Right renal pelvis (tissue), 4 donors: Measurements from ENCODE around the gene PLA1A. TPM values are rescaled to one million over a fixed set of nuclear protein-coding genes. Genes with fewer than 3 reads are reported as not detected.

Experiments used
- DNase-seq, 4 donors: peaks; one replicate each; pipeline ENCODE4 v3.0.0-alpha.2; 2013; ENCODE audit warnings: low read depth in 4 of 4, low spot score in 3 of 4, missing footprints in 1 of 4
- polyA plus RNA-seq, 4 donors: library from polyadenylated mRNA; unstranded; fragments of 120-200 nt; gene quantifications; one replicate each; pipeline ENCODE4 v1.2.1, GENCODE V29; 2013; ENCODE audit not compliant: insufficient read length in 4 of 4

The PLA1A gene
- polyA plus RNA-seq, 4 donors: 6.3 to 8.2 (median 7.7) TPM

DNA sequence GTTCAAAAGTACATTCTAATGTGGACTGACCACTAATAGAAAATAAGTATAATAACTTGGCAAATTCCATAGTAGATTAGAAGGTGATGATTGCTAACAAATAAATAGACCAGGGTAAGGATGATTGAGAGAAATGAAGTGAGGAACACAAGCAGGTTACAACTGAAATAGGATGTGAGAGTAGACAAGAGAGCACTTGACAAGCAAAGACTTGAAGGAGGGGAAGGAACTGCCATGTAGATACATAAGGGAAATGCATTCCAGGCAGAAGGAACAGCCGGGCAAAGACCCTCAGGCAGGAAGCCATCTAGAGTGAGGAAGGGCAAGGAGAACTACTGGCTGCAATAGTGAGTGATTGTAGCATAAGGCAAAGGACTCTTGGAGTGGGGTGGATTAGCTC lies 5.0 kb downstream of the PLA1A start:
- no peak for DNase-seq

DNA sequence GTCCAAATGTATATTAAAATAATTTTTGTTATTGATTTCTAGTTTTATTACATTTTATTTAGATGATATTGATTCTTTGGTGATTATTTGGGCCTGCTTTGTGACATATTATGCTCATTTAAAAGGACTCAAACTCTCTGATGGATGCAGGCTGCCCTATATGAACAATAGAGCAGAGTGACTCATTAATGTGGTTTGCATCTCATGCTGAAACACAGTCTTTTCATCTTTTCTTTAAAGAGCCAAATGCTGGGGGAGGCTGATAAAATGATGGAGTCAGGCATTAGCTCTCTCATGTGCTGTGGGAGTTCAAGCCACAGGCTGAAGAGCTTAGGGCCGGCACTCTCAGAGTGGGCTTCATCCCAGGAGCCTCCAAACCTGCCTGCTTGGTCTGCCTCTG lies 7.2 kb downstream of the PLA1A start:
- no peak for DNase-seq

DNA sequence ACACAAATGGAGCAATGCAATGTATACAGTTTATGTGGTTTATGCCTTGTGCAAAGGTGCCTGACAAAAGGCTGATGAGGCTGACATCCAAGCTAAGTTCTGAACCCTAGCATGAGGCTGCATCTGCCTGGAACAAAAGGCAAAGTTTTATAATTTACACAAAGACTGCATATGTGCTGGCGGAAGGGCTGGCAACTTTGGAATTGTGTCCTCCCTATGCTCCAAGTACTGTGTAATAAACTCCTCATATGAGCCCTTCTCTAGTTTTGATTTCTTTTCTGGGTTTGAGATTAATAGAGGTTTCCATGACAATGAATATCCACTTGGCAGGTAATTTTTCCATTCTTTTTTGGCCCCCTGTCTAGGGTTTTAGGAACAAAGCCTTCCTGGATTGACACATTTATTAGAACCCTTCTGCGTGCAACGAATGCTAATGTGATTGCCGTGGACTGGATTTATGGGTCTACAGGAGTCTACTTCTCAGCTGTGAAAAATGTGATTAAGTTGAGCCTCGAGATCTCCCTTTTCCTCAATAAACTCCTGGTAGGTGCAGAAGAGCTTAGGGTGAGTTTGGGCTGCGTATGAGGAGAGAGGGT lies 10.8 kb downstream of the PLA1A start:
- DNase-seq: no peak

DNA sequence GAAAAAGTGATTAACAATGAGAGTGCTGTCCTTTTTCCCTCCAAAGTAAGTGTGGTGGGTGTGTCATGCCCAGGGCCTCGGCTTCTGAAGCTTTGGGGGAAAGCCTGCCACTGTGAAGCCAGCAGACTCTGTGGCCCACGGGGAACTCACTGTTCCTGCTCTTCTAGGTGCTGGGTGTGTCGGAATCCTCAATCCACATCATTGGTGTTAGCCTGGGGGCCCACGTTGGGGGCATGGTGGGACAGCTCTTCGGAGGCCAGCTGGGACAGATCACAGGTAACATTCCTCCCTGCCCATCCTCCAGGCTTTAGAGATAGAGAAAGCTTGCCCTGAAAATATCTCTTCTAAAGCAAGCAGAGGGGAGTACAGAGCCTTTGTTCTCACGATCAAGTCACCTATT lies 11.6 kb downstream of the PLA1A start:
- no peak for DNase-seq

DNA sequence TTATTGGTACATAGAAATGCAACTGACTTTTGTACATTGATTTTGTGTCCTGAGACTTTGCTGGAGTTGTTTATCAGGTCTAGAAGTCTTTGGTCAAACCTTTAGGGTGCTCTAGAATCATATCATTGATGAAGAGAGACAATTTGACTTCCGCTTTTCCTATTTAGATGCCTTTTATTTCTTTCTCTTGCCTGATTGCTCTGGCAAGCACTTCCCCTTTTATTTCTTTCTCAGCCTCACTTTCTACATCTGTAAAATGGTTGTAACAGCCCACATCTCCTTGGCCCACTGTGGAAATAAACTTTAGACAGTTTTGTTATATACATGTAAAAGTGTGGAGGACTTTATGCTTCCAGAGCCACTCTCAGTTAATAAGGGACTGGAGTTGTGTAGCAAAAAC lies 14.0 kb downstream of the PLA1A start:
- DNase-seq: no peak

DNA sequence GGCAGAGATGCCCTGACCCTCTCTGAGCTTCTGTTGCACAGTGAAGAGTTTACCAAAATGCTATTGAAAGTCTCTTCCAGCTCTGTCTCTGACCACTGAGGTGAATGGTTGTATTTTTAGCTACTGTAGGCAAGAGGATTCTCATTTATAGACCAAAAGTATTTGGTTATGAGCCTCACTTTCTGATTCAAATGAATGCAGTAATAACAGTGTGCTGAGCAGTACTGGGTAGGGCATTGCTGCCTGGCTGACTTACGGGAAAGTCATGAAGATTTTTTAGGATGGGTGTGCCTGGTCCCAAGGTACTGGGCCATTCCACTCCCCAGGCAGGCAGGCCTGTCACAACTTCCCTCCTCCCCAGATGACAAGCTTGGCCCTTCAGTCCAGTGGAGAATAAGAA lies 15.5 kb downstream of the PLA1A start:
- no peak for DNase-seq

DNA sequence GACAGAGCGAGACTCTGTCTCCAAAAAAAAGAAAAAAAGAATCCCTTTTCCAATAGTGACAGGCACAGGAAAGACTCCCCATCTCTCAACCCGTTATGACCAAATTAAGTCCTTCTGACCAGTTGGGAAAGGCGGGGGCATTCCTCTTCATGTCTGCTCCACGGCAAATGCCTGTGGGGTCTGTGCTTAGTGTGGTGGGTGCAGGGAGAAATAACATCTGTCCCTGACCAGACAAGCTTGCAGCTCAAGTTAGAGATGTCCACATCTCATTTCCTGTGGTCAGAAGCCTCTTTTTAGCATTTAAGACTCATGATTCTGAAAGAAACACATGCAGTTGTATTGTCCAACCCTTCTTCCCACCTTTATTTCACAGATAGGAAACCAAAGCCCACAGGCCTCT lies 16.2 kb downstream of the PLA1A start:
- DNase-seq: no peak

DNA sequence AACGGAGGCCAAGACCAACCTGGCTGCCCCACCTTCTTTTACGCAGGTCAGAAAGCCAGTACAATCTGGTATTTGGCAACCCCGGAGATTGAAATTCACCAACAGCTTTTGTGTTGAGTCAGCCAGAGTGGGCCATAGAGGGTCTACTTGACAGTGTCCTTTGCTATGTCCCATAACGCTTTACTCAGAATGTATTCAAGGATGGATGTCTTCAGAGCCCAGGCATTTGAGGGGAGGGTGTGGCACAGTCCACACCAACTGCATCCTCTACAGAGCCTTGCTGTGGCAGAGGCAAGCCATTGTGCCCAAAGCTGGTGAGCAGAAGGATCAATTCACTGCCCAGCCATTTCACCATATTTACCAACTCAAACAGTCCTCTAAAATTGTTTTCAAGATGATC lies 18.4 kb downstream of the PLA1A start:
- DNase-seq: no peak

DNA sequence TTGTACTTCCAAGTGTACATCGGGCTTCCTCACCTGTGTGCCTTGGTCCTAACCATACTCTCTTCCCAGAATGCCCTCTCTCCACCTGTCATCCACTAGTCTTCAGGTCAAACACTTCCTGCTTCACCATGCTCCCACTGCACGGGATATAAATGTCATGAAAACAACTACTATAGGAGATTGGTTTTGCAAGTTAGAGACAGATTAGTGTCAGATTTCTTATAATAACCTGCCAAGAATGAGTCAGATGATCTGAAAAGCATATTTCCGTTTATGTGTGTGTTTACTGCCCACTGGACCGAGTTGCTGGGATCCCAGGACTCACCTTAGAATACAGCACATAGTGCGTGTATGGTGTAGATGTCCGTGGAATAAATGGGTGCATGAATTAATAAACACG lies 21.4 kb downstream of the PLA1A start:
- DNase-seq: no peak

DNA sequence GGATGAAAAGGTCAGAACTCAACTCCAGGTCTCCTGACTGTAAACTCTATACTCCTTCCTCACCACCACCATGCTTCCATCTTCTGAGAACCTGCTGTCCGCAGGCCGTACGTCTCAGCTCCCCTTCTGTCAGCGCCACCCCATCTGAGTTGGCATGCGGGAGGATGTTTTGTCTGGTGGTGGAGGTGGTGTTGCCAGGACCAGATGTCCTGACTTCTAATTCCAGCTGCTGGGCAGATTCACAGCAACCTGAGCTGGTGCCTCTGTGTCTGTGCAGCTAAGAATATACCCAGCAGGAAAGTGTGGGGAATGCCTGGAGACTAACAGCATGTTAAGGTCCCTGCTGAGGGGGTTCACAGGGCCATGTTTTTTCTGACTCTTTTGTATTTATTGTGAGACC lies 23.2 kb downstream of the PLA1A start:
- DNase-seq: no peak

DNA sequence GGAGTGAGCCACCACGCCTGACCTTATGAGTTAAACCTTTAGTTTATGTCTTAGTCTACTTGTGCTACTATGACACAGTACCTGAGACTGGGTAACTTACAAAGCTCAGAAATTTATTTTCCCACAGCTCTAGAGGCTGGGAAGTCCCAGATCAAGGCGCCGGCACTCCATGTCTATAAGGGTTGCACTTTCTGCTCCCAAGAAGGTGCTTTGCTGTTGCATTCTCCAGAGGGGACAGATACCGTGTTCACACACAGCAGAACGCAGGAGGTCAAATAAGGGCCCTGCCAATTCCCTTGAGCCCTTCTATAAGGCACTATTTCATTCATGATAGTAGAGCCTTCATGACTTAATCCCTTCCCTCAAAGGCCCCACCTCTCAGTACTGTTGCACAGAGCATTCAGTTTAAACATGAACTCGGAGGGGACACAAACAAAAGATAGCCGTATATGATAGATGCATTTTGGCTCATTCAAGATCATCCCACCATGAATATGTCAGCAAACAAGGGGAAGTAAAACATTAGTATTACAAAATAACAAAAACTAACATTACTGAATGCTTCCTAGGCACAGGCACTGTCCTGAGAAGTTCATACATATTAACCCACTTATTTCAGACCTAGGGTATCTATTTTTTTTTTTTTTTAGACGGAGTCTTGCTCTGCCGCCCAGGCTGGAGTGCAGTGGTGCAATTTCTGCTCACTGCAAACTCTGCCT lies 26.5 kb downstream of the PLA1A start:
- DNase-seq: no peak

DNA sequence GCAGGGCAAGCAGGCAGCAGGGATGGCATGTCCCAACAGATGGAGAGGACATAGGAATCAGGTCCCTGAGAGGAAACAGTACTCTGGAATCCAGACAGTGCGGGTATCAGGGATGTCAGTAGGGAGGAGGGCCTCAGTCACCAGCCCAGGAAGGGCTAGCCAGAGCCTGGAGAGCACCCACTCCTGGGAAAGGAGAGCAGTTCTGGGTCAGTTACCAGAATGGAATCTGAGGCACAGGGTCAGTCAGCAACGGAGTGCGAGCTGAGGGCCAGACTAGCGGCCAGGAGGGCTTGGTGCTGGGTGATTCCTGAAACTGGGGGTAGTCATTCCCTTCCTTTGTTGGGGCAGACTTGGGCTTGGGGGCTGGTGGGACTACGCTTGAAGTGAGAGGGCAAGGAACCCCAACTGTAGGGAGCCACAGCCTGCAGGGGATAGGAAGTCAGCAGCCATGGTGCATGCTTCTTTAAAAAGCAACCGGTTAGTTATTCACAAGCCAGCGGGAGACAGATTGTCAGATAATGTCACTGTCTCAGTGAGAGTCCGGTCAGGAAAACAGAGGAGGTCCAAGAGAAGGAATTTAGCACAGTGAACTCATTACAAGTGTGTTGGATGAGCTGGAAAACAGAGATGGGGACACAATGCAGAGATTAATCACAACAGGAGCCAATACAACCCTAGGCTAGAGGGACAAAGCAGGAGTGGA lies 27.9 kb downstream of the PLA1A start:
- no peak for DNase-seq

DNA sequence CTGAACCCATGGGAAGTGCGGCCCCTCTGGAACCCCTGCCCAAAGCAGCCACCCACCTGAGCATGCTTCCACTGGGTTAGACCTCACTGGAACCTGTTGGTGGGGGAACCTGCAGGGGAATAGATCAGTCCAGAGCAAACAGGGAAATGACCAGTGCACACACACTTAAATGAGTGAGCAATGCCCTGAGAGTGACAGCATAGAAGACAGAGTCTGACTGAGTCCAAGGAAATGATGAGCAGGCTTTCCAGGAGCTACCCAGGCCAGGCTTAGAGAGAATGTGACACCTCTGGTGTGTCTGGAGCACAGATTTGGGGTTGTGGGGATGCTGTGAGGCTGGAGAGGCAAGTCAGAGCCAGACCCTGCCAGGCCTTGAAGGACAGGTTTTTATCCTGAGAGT lies 28.5 kb downstream of the PLA1A start:
- DNase-seq: no peak

DNA sequence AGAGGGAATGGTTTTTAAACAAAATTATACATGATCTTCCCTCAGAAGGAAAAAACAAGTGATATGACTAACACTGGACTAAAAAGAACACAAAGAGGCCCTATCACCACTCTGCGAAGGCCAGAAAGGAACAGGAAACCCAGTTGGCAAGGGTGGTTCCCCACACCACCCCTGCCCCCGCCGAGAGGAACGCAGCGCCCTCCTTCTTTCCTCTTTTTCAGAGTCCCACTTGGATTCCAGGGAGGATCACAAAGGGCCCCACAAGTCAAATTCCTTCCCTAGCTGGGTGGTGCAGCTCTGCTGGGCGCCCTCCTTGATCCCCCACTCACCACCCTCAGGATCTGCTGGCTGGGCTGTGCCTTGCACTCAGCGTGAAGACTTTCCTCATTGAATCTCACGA lies 29.8 kb downstream of the PLA1A start:
- no peak for DNase-seq

DNA sequence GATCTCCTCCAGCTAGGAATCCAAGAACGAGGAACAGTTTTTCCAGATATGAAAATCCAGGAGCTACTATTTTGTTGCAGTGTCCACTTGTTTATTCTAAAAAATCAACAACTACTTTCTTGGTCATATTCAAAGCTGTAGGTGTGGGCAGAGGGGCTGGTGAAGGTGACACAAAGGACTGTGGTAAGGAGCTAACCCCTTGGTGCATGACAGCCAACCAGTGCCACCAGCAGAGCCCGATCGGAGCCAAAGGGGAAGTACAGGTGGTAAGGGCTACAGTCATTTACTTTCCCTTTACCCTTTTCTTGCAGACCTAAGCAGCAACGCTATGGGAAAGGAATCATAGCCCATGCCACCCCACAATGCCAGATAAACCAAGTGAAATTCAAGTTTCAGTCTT lies 30.7 kb downstream of the PLA1A start:
- DNase-seq: no peak

DNA sequence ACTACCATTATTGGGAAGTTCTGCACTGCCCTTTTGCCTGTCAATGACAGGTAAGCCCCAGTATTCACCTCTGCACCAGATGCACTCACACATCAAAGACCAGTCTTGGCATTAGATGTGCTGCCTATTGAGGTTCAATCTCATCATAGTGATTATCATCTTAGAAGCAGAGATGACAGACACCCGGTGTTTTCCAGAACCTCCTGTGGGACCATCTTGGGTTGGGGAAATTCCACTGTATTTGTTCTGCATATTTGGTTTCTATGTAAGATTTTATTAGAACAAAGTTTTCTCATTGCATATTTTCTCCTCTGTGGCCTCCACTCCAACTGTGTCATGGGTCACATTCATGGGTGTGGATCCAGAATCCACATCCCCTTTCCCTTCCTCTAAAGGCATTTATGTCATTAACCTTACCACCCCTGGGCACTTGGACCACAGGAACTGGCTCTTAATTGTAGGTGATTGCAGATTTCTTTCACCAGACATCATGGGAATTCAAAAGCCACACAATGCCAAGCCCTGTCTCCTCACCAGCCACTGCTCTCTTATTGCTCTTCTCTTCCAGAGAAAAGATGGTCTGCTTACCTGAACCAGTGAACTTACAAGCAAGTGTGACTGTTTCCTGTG lies 31.2 kb downstream of the PLA1A start:
- no peak for DNase-seq

DNA sequence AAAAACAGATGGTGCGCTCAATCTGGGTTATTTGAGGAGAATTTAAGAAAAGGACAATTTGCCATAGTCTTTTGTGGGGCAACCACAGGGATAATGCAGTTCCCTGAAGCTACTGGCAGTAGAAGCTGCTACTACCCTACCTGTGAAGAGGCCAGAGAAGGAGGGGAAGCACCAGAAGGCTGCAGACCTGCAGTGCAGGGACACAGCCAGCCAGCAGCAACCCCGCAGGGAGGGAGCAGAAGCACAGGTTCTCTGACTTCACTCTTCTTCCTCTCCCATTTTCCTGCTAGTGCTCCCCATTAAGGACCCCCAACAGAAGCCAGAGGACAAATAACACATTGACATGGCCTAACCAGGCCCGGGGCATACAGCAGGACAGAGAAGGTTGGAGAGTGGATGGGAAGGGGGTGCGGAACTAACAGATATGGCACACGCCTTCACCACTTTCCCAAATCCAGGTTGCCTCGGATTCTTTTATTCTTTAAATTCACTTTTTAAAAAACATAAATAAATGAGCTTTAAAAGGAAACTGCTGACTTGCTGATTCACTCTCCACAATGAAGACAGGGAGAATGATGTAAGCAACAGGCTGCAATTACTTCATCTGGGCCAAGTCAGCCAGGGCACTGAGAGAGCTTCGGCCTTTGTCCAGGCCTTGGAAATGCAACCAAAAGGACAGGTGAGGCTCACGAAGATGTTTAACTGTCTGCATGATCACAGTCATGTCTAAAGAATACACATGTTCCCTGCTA lies 32.6 kb downstream of the PLA1A start:
- no peak for DNase-seq

DNA sequence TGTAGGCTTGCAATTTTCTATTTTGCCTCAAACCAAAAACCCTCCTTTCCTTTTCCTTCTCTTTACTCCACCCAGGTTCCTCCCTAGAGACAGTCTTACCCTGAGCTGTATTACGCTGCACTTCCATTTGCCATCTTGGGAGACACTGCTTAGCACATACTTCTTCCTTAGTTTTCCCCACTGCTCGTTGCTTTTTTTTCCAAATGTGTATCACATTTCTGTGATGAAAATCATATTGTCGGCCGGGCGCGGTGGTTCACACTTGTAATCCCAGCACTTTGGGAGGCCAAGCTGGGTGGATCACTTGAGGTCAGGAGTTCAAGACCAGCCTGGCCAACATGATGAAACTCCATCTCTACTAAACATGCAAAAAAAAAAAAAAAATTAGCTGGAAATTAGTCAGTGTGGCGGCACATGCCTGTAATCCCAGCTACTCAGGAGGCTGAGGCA lies 33.2 kb downstream of the PLA1A start:
- DNase-seq: no peak

DNA sequence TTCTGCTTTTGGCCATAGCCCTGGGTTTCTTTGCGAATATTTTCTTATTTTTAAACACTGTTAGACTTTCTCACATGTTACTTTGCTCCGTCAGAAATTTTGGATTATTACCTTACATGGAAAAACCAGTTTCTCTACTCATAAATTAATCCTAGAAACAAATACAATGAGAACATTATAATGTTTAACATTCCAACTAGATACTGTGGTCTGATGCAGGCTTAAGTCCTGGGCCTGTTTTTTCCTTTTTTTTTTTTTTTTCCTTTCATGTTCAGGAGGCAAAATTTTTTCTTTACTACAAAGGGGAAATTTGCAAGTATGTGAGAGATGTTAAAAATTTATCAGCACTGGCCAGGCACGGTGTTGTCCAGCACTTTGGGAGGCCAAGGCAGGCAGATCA lies 33.8 kb downstream of the PLA1A start:
- DNase-seq: no peak

DNA sequence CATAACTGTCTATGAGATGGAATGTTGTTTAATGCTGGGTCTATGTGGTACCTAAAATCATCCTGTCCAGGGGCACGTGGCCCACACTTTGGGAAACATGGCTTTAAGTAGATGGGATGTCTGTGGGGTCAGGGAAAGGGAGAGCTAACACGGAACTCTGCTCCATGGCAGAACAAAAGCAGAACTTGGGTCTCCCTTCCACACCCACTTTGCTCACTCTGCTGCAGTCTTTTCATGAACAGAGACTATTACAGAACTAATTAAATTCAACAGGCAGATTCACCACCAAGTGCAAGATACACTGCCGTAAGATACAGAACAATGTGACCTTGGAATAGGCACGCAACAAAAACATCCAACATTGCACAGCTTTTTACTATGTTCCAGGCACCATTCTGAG lies 34.5 kb downstream of the PLA1A start:
- DNase-seq: no peak

DNA sequence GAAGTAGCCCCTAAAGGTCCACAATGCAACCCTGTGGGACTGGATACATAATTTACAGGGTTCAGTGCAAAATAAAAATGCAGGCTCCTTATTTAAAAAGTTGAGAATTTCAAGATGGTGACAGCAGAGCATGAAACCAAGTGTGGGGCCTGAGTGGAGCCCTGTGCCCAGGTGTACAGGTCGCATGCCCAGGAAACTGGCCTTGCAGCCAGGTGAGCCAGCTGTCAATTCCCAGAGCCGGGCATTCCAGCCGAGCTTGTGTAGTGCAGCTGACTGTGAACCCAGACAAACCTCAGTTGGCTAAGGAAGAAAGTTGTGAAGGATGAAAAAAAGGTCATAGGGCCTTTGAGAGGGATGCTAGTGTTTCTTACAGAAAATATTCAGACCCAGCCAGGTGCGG lies 35.1 kb downstream of the PLA1A start:
- no peak for DNase-seq
